HG03097 (cell line): Measurements from ENCODE around the gene HLCS.

ENCODE experiments used
- ATAC-seq: cut with Tn5 transposase; IDR thresholded peaks from one replicate; pipeline ENCODE4 v1.9.1; 2021; ENCODE audit not compliant: unreplicated experiment, low FRiP score

Gene HLCS

DNA sequence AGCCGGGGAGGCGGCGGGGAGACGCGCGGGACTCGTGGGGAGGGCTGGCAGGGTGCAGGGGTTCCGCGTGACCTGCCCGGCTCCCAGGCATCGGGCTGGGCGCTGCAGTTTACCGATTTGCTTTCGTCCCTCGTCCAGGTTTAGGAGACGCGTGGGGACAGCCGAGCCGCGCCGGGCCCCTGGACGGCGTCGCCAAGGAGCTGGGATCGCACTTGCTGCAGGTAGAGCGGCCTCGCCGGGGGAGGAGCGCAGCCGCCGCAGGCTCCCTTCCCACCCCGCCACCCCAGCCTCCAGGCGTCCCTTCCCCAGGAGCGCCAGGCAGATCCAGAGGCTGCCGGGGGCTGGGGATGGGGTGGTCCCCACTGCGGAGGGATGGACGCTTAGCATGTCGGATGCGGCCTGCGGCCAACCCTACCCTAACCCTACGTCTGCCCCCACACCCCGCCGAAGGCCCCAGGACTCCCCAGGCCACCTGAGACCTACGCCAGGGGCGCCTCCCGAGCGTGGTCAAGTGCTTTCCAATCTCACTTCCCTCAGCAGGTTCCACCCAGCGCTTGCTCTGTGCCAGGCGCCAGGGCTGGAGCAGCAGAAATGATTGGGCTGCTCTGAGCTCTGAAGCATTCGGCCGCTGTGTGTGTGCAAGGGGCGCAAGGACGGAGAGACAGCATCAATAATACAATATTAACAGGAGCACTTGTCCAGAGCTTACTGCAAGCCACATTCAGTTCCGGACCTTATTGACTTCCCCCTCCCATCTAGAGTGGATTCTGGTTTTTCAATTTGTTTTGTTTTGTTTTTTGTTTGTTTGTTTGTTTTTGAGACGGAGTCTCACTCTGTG lies 257.2 kb downstream of the HLCS start:
- ATAC-seq = no peak

DNA sequence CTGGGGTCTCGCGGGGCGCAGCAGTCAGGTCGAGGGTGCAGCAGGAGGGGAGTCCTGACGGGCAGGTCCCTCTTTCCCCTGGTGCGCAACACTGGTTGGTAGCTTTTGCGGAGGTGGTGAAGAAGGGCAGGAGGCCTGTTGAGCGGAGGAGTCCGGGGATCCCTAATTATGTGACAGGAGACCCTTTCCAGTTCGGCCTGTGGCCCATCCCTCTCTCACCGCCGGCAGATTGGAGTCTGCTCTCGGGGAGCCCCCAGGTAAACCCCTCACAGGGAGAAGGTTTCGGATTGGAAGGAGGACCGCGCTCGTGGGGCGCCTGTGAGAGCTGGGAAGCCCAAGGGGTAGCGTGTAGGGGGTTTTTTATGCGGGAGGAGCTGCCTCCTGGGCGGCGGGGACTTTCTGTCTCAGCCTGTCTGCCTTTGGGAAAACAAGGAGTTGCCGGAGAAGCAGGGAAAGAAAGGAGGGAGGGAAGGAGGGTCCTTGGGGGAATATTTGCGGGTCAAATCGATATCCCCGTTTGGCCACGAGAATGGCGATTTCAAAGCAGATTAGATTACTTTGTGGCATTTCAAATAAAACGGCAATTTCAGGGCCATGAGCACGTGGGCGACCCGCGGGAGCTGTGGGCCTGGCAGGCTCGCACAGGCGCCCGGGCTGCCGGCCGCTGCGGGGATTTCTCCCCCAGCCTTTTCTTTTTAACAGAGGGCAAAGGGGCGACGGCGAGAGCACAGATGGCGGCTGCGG lies 258.0 kb downstream of the HLCS start:
- ATAC-seq = no peak

DNA sequence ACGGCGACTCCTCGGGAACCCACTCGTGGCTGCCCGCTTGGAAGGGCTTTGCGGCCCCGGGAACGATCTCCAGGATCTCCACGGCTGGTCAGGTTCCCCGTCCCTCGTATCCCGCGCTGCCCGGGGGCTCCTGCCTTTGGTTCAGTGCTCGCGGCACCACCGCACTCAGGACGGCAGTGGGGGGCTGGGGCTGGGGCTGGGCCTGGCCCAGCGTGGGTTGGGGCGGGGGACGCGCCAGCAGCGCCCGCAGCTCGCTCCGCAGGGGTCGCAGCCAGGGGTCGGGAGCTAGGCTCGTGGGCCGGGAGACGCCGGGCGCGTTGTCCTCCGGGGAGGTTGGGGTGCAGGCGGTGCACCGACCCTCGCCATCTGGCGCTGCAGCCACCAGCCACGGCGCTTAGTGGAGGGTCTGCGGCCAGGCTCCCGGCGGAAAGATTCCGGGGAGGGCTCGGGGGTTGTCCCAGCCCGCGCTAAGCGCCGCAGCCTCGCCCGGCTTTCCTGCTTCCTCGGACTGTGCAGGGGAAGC lies 258.6 kb downstream of the HLCS start:
- ATAC-seq = no peak

DNA sequence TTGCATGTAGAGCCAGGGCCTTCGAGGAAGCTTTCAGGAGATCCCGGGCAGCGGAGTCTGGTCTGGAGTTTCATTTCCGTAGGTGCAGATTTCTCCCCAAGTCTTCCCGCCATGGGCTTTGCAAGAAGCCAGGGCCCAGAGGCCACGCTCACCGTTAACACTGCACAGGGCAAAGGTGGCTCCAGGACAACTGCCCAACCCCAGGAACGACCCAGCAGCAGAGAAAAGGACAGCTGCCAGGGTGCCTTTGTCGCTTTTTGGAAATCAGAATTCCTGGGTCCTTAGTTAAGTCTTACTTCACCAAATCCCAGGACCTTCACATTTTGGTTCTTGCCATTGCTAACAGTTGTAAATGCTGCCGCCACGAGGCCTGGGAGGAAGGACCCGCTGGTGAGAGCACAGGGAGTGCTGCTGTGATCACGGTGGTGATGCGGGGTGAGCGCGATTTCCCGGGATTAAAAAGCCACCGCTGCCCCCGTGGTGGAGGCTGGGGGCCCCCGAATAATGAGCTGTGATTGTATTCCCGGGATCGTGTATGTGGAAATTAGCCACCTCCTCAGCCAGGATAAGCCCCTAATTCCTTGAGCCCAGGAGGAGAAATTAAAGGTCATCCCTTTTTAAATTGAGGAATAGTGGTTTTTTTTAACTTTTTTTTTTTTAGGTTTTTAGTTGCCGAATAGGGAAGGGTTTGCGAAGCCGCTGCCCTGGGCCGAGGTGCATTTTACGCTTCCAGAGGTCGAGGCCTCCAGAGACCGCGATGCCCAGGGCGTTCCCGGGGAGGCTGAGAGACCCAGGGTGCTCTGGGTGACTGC lies 259.3 kb downstream of the HLCS start:
- ATAC-seq = no peak

DNA sequence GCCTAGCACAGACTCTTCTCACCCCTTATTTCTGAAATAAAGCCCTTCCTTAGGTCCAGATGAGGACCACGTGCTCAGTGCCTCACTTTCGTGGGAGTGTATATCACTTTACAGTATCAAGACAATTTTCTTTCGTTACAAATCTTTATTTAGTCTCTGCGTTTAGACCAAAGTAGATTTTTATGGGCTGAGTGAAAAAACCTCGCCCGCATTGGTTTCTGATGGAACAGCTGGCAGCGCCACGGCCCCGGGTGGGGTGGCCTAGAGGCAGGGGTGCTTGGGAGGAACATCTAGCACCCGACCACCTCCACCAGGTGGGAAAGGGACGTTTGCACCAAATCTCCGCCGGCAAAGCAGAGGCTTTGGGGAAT lies 260.0 kb downstream of the HLCS start:
- no peak for ATAC-seq

DNA sequence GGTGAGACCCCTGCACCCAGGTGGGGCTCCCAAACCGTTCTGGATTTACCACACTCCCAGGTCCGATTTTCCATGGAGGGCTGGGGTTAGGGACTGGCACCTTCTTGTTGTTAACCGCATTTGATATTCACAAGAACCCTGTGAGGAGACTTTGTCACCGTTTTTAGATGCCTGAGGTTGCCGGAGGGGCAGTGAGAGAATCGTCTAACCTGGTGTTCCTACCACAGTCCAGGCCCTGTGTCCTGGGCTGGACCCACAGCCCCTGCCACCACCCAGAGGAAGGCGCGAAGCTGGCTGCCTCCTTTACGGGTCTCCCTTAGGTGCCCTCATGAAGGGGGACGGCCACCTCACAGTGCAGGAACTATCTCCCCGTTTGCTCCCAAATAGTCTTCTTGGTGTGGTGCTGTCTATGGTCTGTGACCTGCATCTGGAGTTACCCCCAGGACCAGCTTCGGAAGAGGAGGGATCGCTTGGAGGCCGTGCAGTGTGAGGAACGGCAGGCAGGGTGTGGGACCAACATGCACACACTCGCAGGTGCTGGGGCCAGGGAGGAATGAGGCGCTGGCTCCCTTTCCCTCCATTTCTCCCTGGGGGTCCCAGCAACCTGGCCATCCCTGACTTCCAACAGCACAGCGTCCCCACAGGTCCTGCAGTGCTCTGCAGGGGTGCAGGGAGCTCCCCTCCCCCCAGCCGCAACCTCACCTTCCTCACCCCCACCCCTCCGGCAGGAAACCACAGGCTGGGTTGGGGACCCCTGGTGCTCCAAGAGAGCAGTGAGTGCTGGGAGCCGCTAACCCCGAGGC lies 260.6 kb downstream of the HLCS start:
- ATAC-seq = no peak

DNA sequence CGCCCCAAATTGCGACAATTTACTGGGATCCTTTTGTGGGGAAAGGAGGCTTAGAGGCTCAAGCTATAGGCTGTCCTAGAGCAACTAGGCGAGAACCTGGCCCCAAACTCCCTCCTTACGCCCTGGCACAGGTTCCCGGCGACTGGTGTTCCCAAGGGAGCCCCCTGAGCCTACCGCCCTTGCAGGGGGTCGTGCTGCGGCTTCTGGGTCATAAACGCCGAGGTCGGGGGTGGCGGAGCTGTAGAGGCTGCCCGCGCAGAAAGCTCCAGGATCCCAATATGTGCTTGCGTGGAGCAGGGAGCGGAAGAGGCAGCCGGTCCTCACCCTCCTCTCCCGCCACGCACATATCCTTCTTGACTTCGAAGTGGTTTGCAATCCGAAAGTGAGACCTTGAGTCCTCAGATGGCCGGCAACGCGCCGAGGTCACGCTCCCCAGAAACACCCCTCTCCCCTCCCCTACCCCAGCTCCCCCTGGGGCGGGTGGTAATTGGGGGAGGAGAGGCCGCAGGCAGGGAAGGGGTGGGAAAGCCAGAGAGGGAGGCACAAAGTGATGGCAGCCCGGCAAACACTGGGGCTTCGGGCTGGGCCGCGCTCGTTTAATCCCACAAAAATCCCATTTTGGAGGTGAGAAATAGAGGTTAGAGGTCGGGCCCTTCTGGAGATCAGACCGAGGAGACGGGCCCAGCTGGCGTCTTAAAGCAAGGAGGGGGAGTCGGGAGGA lies 261.4 kb downstream of the HLCS start:
- ATAC-seq = no peak

DNA sequence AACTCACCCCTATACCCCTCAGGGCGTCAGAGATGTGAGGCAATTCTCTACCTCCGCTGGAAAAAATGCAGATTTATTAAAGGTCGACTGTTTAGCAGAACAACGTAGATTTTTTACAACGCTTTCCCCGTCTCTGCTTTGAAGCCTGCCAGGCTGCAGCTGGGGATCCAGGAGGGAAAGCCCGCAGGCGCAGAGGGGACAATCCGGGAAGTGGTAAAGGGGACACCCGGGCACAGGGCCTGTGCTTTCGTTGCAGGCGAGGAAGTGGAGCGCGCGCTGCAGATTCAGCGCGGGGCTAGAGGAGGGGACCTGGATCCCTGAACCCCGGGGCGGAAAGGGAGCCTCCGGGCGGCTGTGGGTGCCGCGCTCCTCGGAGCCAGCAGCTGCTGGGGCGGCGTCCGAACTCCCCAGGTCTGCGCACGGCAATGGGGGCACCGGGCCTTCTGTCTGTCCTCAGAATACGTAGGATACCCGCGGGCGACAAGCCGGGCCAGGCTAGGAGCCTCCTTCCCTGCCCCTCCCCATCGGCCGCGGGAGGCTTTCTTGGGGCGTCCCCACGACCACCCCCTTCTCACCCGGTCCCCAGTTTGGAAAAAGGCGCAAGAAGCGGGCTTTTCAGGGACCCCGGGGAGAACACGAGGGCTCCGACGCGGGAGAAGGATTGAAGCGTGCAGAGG lies 262.1 kb downstream of the HLCS start:
- no peak for ATAC-seq

DNA sequence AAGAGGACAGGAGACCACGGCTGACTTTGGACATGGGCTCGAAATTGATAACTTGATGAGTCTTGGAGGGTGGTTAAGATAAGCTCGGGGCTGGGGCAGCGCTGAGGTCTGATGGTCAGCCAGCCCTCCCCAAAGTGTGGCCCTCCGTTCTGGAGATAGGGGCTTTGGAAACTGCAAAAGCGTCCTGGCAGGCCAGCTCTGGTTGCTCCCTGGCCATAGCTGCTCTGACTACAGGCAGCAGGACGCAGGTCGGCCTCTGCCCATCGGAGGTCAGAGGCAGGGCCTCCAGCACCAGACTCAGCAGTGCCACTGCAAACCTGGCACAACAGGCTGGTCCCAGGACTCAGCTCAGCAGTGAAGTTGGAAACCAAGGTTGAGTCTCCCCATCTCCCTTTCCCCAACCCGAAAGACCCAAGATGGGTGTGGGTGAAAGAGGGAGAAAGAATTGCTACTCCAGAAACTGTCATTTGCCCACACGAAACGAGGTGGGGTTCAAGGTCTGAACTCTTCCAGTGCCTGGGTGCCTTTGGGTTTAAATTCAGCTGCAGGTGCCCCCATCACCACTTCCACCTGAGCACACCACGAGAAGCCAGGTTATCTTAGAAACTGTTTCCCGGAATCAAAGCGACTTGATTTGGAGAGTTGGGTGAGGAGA lies 262.7 kb downstream of the HLCS start:
- no peak for ATAC-seq

DNA sequence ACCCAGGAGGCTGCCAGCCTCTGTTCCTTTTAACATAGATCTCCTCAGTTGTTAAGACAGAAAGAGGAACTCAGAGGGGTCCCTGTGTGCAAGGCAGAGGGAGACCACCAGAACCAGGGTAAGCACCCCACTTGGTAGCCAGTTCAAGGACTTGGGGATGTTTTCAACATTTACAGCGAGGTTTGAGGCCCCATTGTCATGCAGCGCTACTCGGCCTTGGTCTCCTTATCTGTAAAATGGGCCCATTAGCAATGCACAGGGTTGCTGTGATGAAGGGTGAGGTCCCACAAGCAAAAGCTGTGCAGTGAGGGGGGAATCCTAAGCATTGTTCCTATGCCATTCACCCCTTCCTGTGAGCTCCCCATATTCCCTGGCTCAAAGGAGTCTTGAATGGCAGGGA lies 263.3 kb downstream of the HLCS start:
- no peak for ATAC-seq

DNA sequence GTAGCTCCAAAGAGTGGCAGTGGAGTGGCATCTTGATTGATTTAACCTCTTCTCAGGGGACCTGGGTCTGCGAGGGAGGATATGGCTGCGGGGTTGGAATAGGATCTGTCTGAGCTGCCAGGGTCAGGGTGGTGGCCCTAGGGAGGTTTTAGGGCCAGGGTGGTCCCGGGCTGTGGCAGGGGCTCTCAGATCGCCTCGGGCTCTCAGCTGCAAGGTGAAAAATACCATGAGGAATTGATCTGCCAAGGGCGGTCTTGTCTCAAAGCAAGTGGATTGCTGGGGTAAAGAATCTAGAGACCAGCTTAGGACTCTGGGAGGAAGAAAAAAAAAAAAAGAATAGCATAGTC lies 263.9 kb downstream of the HLCS start:
- ATAC-seq = no peak

DNA sequence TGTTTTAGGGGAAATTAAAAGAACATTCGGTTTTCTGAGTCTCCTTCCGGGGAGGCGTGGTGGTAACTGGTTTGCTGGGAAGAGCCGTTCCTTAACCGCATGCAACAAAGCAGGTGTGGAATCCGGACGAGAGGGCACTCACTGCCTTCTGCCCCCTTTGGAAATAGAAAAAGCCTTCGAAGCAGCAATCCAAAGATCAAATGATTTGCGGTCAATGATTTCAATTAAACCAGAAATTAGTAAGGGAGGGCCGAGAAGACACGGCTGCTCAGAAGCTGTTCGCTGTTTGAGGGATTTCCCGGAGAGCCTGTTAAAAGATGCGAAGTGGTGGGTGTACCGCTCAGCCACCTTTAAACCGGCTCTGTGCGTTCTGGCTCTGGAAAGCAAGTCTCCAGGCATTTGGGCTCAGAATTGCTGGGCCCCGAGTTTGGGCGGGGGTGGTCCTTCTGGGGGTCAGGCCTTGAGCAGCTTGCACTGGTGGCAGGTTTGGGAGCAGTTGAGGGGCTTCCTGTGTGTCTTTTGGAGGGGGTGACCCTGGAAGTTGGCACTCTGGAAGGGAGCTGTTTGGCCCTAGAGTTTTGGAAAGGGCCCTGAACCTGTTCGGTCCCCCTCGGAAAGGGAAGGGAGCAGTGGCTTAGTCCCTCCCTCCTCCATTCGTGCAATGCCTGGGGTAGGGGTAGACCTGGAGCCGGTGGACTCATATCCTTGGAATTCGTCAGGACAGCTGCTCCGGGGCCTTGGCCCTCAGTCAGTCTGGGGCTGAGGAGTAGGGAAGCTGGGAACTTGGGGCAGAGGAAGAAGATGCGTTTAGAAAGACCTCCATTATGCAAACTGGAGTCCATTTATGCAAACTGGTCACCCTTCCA lies 264.5 kb downstream of the HLCS start:
- no peak for ATAC-seq

DNA sequence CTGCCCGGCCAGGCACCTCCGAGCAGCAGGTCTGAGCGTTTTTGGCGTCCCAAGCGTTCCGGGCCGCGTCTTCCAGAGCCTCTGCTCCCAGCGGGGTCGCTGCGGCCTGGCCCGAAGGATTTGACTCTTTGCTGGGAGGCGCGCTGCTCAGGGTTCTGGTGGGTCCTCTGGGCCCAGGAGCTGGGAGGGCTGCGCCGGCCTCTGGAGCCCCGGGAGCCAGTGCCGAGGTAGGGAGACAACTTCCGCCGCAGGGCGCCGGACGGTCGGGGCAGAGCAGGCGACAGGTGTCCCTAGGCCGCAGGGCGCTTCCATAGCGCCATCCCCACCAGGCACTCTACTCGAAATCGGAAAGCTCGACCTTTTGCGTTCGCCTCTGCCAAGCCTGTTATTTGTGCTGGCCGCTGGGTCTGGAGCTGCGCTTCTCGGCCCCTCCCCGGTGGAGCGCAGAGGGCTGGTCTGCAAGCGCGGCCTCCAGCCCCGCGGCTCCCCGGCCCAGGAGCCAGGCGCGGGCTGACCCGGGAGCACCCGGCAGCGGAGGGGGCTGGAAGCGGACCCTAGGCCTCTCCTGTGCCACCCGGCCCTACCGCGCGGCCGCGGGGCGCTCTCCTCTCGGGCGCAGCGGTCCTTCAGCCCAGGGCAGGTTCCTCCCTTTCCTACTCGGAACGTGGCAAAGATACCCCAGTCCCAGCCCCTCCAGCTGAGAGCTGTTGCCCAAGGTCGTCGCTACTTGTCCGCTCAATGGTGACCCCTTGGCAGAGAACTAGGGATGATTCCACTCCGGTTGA lies 265.3 kb downstream of the HLCS start:
- no peak for ATAC-seq
